ENCODE data around the gene KDM2A.

DNA sequence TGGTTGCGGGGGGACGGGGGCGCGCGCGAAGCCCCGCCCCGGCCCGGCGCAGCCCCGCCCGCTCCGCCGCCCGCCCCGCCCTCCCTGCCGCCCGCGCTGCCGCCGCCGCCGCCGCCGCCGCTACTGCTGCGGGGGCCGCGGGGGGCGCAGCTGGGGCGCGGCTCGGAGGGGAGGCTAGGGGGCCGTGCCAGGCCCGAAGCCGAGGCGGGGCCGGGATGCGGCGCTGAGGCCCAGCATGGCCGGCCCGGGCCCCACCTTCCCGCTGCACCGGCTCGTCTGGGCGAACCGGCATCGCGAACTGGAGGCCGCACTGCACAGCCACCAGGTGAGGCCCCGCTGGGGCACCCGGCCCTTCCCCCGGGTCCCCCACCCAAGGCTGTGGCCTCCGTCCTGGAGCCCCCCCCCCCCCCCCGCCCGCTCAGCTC is 170.2 kb downstream of the KDM2A start, which contains the start of gene ANKRD13D:
- TF ChIP-seq CSDC2 (CRISPR knock-in tag; IDR thresholded peaks at IDR 0.05): no peak
- no peak for TF ChIP-seq ZNF8 (CRISPR knock-in tag; IDR thresholded peaks at IDR 0.05)
- no peak for TF ChIP-seq RARB (CRISPR knock-in tag; IDR thresholded peaks at IDR 0.05)
- no peak for TF ChIP-seq OSR1 (CRISPR knock-in tag; IDR thresholded peaks at IDR 0.05)
- no peak for TF ChIP-seq ZNF565 (CRISPR knock-in tag; conservative IDR thresholded peaks at IDR 0.05; ENCODE audit: low read depth)
- TF ChIP-seq ZNF70 (CRISPR knock-in tag; IDR thresholded peaks at IDR 0.05): no peak
- TF ChIP-seq, protein P1, sequence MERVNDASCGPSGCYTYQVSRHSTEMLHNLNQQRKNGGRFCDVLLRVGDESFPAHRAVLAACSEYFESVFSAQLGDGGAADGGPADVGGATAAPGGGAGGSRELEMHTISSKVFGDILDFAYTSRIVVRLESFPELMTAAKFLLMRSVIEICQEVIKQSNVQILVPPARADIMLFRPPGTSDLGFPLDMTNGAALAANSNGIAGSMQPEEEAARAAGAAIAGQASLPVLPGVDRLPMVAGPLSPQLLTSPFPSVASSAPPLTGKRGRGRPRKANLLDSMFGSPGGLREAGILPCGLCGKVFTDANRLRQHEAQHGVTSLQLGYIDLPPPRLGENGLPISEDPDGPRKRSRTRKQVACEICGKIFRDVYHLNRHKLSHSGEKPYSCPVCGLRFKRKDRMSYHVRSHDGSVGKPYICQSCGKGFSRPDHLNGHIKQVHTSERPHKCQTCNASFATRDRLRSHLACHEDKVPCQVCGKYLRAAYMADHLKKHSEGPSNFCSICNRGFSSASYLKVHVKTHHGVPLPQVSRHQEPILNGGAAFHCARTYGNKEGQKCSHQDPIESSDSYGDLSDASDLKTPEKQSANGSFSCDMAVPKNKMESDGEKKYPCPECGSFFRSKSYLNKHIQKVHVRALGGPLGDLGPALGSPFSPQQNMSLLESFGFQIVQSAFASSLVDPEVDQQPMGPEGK (CRISPR knock-in tag; IDR thresholded peaks at IDR 0.05; ENCODE audit: borderline replicate concordance): no peak
- TF ChIP-seq, protein P2, sequence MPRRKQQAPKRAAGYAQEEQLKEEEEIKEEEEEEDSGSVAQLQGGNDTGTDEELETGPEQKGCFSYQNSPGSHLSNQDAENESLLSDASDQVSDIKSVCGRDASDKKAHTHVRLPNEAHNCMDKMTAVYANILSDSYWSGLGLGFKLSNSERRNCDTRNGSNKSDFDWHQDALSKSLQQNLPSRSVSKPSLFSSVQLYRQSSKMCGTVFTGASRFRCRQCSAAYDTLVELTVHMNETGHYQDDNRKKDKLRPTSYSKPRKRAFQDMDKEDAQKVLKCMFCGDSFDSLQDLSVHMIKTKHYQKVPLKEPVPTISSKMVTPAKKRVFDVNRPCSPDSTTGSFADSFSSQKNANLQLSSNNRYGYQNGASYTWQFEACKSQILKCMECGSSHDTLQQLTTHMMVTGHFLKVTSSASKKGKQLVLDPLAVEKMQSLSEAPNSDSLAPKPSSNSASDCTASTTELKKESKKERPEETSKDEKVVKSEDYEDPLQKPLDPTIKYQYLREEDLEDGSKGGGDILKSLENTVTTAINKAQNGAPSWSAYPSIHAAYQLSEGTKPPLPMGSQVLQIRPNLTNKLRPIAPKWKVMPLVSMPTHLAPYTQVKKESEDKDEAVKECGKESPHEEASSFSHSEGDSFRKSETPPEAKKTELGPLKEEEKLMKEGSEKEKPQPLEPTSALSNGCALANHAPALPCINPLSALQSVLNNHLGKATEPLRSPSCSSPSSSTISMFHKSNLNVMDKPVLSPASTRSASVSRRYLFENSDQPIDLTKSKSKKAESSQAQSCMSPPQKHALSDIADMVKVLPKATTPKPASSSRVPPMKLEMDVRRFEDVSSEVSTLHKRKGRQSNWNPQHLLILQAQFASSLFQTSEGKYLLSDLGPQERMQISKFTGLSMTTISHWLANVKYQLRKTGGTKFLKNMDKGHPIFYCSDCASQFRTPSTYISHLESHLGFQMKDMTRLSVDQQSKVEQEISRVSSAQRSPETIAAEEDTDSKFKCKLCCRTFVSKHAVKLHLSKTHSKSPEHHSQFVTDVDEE (CRISPR knock-in tag; IDR thresholded peaks at IDR 0.05): no peak
- no peak for TF ChIP-seq TOX (CRISPR knock-in tag; IDR thresholded peaks at IDR 0.05; ENCODE audit: borderline replicate concordance)
- TF ChIP-seq BACH2 (CRISPR knock-in tag; IDR thresholded peaks at IDR 0.05; ENCODE audit: borderline replicate concordance): no peak
- TF ChIP-seq ARNTL (CRISPR knock-in tag; IDR thresholded peaks at IDR 0.05; ENCODE audit: borderline replicate concordance, low read depth): no peak
- TF ChIP-seq TCF4 (CRISPR knock-in tag; IDR thresholded peaks at IDR 0.05; ENCODE audit: borderline replicate concordance): no peak

Measured in SK-N-SH treated with all-trans-retinoic acid at 6 μM for 48 hours (cell line).